Activated CD4-positive, alpha-beta T cell treated with anti-CD3 and anti-CD28 coated beads, Interleukin-2, amount 50 U/mL, for 24 hours (primary cell): ENCODE measurements around the gene C1QTNF6.

Source experiments
- DNase-seq, 2 donors: peaks; one replicate each; pipeline ENCODE4 v3.0.0-alpha.2; 2020; ENCODE audit warnings: low read depth in 1 of 2, low spot score in 1 of 2

C1QTNF6 gene

GRCh38 chr22:37192741-37193140, 4.7 kb upstream of the C1QTNF6 start:
- no peak for DNase-seq

- no peak for DNase-seq
Measured at GRCh38 chr22:37192204-37192603, 4.2 kb upstream of the C1QTNF6 start.

DNA sequence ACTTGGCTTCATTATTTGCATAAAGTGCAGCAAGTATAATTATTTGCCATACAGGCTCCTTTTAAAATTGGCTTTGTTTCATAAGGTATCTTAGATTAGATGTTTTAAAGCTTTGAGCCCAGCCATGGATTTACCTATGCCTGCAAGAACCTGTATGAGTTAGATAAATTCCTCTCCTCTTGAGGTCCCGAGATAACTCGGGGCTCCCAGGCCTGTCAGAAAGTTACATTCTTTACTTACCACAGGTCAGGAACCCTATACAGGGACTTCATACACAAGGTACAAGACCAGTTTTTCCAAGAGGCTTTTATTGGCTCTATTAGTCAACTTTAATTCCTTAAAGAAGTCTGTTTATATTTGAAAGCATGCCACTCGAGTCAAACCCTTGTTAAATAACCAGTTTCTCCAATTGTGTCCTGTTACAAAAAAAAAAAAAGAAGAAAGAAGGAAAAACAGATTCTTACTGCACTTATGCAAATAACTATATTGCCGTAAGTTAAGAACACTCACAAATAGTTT, 2.3 kb upstream of the C1QTNF6 start:
- DNase-seq: no peak

GRCh38 chr22:37188901-37189466, 937 bp upstream of the C1QTNF6 start:
- no peak for DNase-seq

DNA sequence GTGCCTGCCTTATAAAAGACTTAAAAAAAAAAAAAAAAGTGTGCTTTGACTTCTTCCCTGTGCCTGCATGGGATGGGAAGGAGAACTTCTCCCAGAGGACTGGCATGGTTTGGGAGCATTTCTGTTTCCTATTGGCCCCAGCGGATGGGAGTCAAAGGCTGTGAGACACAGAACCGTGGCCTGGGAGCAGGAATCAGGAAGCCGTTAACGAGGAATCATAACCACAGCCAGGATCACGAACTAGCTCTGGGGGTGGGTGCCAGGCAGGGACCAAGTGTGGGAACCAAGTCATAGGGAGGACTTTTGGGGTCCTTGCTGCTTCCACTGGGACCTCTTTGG, 526 bp downstream of the C1QTNF6 start:
- DNase-seq: no peak

GRCh38 chr22:37186997-37187522, 987 bp downstream of the C1QTNF6 start:
- no peak for DNase-seq

- DNase-seq: peak in 1 of 2 donors; percentile 46
Measured at GRCh38 chr22:37186228-37186996, 1.6 kb downstream of the C1QTNF6 start.

DNA sequence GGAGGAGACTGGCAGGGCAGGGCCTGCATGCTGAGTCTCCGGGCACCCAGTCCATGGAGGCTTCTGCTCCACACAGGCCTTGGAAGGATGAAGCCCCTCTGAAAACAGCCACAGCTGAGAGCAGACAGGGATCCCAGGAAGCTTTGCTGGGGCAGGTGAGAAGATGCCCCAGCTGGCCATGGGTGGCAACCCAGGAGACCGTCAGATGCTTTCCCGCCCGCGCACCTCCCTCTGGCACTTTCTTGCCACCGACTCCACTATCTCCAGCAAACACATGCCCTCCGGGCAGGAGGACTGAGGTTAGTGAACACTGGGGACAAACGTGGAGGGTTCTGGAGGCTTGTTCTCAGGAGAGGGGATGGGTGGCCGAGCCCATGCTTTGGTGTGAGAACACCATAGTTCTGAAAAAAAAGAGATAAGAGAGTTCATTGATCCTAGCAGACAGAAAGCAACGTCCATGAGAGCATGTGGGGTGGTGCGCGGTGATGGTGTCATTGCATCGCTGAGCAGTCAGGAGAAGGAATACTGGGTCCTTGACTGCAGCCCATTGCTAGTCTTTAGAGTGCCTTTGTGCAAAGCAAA, 2.3 kb downstream of the C1QTNF6 start:
- no peak for DNase-seq

- no peak for DNase-seq
Measured at GRCh38 chr22:37184816-37185541, 3.1 kb downstream of the C1QTNF6 start.

GRCh38 chr22:37184380-37184755, 3.7 kb downstream of the C1QTNF6 start:
- no peak for DNase-seq

GRCh38 chr22:37183432-37184379, 4.3 kb downstream of the C1QTNF6 start:
- no peak for DNase-seq

DNA sequence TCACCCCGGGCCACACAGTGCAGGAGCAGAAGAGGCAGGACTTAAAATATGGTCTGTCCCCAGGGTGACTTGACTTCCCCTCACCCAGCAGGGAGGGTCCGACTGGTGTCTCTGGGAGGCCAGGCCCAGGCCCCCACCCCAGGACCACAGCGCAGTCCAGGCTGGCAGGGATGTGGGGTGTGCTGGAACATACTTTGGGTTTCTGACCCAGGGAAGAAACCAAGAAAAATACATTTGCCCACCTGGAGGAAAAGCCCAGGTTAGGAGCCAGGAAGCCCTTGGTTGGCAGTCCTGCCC, 5.2 kb downstream of the C1QTNF6 start:
- no peak for DNase-seq

GRCh38 chr22:37182101-37182948, 5.7 kb downstream of the C1QTNF6 start:
- no peak for DNase-seq

DNA sequence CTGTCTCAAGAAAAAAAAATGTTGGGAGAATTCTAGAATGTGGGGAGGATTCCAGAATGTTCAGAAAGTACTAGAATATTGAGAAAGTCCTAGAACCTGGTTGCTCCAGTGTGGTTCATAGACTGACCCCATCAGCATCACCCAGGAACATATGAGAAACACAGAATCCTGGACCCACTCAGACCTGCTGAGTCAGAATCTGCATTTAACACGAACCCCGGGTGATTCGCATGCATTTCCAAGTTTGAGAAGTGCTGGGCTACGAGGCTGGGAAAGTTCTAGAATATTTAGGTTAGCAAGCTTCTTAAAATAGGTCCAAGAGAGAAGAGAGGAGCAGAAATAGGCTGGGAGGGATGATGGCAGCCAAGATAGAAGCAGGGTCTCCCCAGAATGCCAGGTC, 6.4 kb downstream of the C1QTNF6 start:
- DNase-seq: no peak

DNA sequence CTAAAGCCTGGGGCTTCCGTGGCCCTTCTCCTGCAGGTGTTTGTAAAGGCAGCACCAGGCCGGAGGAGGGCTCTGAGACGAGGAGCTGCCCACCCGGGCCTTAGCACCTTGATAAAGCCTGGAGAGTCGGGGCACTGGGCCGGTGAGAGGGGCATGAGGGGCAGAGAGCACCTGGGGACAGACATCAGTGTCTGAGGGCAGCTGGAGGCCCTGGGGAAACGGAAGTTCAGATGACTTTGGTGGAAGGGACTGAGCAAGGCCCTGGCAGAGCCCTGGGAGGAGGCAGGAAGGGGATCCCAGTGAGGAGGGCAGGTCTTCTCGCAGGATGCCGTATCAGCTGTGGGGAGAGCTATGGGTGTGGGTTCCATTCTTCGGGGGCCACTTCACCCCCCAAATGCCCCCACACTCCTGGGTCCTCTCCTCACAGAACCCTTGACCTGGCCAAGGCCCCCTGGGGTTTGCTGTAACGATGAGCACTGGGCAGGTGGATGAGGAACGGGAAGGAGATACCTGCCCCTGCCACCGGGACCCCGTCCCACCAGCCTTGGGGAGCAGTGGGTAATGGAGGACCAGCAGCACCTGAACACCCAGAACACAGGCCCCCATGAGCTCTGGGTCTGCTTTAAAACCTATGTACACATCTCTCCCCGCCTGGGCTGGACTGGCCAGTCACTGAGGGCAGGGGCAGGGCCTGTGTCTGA, 7.4 kb downstream of the C1QTNF6 start:
- DNase-seq: no peak

- DNase-seq: no peak
Measured at GRCh38 chr22:37179622-37180420, 8.2 kb downstream of the C1QTNF6 start.

- DNase-seq: no peak
Measured at GRCh38 chr22:37179126-37179470, 8.9 kb downstream of the C1QTNF6 start.

DNA sequence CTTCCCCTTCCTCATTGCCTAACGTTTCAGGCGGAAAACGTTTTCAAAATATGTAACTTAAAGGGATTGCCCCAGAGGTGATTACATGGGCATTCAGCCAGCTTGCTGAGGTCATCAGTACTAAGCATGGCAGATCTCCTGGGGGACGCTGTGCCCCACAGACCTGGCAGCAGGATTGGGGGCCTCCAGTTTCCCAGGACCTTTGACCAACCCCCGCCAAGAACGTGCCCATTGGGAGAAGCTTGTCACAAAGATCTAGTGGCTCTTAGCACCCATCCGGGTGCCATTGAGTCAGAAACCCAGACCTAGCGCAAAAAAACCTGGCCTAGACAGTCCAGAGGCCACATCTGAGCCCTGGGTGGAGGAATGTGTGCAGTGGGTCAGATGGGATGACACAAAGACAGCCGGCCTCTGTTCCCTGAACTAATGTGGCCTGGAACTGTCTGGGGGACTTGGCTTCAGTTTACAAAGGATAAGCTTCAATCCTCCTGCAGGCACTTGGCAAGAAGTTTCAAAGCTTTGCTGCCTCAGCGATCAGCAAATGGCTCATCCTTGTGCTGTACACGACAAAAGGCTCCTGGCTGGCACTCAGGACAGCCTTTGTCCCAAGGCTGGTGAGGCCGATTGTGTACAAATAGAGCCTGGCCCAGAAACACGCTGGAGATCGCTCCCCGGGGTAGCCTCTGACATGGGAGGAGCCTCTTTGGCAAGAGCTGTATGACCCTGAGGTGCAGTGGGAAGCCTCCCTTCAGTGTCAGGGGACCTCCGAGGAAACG, 9.5 kb downstream of the C1QTNF6 start:
- DNase-seq: no peak
